HepG2 (cell line): ENCODE results near the gene FGGY. TPM values are rescaled to one million over a fixed set of nuclear protein-coding genes. Genes with fewer than 3 reads are reported as not detected.

ENCODE experiments used
- ADNP ChIP-seq: sonication (generic); formaldehyde crosslinking; IDR thresholded peaks from 2 replicates; pipeline ENCODE4 v1.4.0; 2020; ENCODE audit warnings: missing genetic modification reagents
- AGO1 ChIP-seq: fragments of 200-400 bp; formaldehyde crosslinking; IDR thresholded peaks from 2 replicates; pipeline ENCODE4 v1.6.1; 2017; ENCODE audit warnings: mild to moderate bottlenecking, low read depth, low read length, moderate library complexity; ENCODE audit not compliant: poor library complexity, severe bottlenecking
- ARHGAP35 ChIP-seq: sonication (generic); formaldehyde crosslinking; IDR thresholded peaks from 2 replicates; pipeline ENCODE4 v1.9.0; 2022; ENCODE audit warnings: mild to moderate bottlenecking, inconsistent platforms, moderate library complexity, missing genetic modification reagents, borderline replicate concordance
- BORCS8-MEF2B ChIP-seq: sonication (generic); formaldehyde crosslinking; IDR thresholded peaks from 2 replicates; pipeline ENCODE4 v1.8.0; 2022; ENCODE audit warnings: mild to moderate bottlenecking, missing genetic modification reagents
- HOXA5 ChIP-seq: sonication (generic); formaldehyde crosslinking; IDR thresholded peaks from 2 replicates; pipeline ENCODE4 v1.4.0; 2020; ENCODE audit warnings: missing genetic modification reagents
- REXO4 ChIP-seq: sonication (generic); formaldehyde crosslinking; IDR thresholded peaks from 2 replicates; pipeline ENCODE4 v1.8.0; 2022; ENCODE audit warnings: missing genetic modification reagents, mild to moderate bottlenecking, borderline replicate concordance
- SNAI1 ChIP-seq: sonication (generic); formaldehyde crosslinking; IDR thresholded peaks from 2 replicates; pipeline ENCODE4 v1.5.0; 2020; ENCODE audit warnings: mild to moderate bottlenecking, missing genetic modification reagents, borderline replicate concordance
- TOE1 ChIP-seq: sonication (generic); formaldehyde crosslinking; IDR thresholded peaks from 2 replicates; pipeline ENCODE4 v1.4.0; 2020; ENCODE audit warnings: mild to moderate bottlenecking, missing genetic modification reagents
- YEATS4 ChIP-seq: sonication (generic); formaldehyde crosslinking; IDR thresholded peaks from 2 replicates; pipeline ENCODE4 v1.4.0; 2020; ENCODE audit warnings: missing genetic modification reagents, borderline replicate concordance
- ZFYVE20 ChIP-seq: sonication (generic); formaldehyde crosslinking; IDR thresholded peaks from 2 replicates; pipeline ENCODE4 v1.8.0; 2023; ENCODE audit warnings: low read depth, mild to moderate bottlenecking, moderate library complexity, missing genetic modification reagents, borderline replicate concordance
- ZNF136 ChIP-seq: sonication (generic); formaldehyde crosslinking; IDR thresholded peaks from 2 replicates; pipeline ENCODE4 v1.8.1; 2022; ENCODE audit warnings: low read depth, mild to moderate bottlenecking, moderate library complexity, missing genetic modification reagents
- ZNF253 ChIP-seq: sonication (generic); formaldehyde crosslinking; IDR thresholded peaks from 2 replicates; pipeline ENCODE4 v1.8.0; 2022; ENCODE audit warnings: mild to moderate bottlenecking, missing genetic modification reagents, borderline replicate concordance
- polyA plus RNA-seq, 8 experiments: library from polyadenylated mRNA; depleted of rRNA in 3 of 8; stranded (reverse) in 7 of 8; unstranded in 1 of 8; fragments of >200 nt; fragmentation: Illumina TruSeq in 4 of 8; extraction: Trizol in 4 of 8; gene quantifications; 2 replicates each; pipeline versions ENCODE4 v1.2.1 to v1.2.3, GENCODE V29; 2011 to 2016; ENCODE audit warnings: low read depth in 4 of 8, missing spikeins in 1 of 8, mixed read lengths in 1 of 8; ENCODE audit not compliant: insufficient read depth in 1 of 8
- total RNA-seq, 5 experiments: library from RNA; depleted of rRNA; stranded (reverse); fragments of >200 nt; fragmentation: Illumina TruSeq; extraction: Trizol; gene quantifications; 2 replicates each; pipeline ENCODE4 v1.2.3, GENCODE V29; 2016; ENCODE audit warnings: low read depth in 1 of 5
- TF ChIP-seq, protein P1 (sequence below): sonication (generic); formaldehyde crosslinking; conservative IDR thresholded peaks from 2 replicates; pipeline ENCODE4 v1.4.0; 2020; ENCODE audit warnings: missing genetic modification reagents
- TF ChIP-seq, protein P2 (sequence below): sonication (generic); formaldehyde crosslinking; conservative IDR thresholded peaks from 2 replicates; pipeline ENCODE4 v1.8.0; 2022; ENCODE audit warnings: low read depth, missing genetic modification reagents
- TF ChIP-seq, protein P3 (sequence below): sonication (generic); formaldehyde crosslinking; IDR thresholded peaks from 2 replicates; pipeline ENCODE4 v1.4.0; 2020; ENCODE audit warnings: missing genetic modification reagents
- TF ChIP-seq, protein P4 (sequence below): sonication (generic); formaldehyde crosslinking; IDR thresholded peaks from 2 replicates; pipeline ENCODE4 v1.5.1; 2020; ENCODE audit warnings: mild to moderate bottlenecking, missing genetic modification reagents, borderline replicate concordance
- TF ChIP-seq, protein P5 (sequence below): sonication (generic); formaldehyde crosslinking; conservative IDR thresholded peaks from 2 replicates; pipeline ENCODE4 v1.5.0; 2020; ENCODE audit warnings: missing genetic modification reagents

Gene FGGY
- total and polyA plus RNA-seq, 2 of the 13 experiments (the other 11 are each of a cell fraction or from before 2014, with no cell fraction given), result 15.7 to 27.5 TPM

DNA sequence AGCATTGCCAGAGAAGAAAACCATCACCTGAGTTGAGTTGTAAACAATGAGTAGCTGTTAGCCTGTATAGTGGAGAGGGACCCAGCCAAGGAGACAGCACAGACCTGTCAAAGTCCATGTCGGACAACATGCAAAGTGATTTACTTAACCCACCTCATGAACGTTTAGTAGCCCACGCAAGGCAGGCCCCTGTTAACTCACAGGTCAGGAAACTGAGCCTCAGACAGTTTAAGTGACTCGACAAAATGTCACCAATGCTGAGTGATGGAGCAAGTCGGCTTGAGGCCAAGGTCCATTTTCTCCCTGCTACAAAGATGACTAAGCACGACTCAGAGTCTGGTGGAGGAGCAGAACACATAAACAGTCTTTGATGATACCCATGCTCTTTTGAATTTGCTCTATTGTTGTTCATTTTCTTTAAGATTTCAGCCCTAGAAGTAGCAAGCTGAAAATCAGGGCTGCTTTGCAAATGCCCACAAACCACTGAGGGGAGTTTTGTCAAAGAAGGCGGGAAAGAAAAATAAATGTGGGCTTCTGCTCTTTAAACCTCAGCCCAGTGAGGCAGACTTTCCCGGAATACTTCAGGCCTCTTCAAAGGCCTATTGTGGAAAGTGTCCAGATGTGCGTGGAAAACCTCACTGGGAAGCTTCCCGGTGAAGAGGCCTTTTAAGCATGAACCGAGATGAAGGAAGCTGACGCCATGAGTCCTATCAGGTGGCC lies 434.0 kb downstream of the FGGY start (continued):
- no peak for TF ChIP-seq ZFYVE20 (CRISPR knock-in tag)
- TF ChIP-seq, protein P1, sequence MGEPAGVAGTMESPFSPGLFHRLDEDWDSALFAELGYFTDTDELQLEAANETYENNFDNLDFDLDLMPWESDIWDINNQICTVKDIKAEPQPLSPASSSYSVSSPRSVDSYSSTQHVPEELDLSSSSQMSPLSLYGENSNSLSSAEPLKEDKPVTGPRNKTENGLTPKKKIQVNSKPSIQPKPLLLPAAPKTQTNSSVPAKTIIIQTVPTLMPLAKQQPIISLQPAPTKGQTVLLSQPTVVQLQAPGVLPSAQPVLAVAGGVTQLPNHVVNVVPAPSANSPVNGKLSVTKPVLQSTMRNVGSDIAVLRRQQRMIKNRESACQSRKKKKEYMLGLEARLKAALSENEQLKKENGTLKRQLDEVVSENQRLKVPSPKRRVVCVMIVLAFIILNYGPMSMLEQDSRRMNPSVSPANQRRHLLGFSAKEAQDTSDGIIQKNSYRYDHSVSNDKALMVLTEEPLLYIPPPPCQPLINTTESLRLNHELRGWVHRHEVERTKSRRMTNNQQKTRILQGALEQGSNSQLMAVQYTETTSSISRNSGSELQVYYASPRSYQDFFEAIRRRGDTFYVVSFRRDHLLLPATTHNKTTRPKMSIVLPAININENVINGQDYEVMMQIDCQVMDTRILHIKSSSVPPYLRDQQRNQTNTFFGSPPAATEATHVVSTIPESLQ (CRISPR knock-in tag), result no peak
- TF ChIP-seq REXO4 (CRISPR knock-in tag), result no peak
- no peak for TF ChIP-seq ADNP (CRISPR knock-in tag)
- TF ChIP-seq ARHGAP35 (CRISPR knock-in tag), result no peak
- TF ChIP-seq ZNF136 (CRISPR knock-in tag), result no peak
- TF ChIP-seq, protein P2, sequence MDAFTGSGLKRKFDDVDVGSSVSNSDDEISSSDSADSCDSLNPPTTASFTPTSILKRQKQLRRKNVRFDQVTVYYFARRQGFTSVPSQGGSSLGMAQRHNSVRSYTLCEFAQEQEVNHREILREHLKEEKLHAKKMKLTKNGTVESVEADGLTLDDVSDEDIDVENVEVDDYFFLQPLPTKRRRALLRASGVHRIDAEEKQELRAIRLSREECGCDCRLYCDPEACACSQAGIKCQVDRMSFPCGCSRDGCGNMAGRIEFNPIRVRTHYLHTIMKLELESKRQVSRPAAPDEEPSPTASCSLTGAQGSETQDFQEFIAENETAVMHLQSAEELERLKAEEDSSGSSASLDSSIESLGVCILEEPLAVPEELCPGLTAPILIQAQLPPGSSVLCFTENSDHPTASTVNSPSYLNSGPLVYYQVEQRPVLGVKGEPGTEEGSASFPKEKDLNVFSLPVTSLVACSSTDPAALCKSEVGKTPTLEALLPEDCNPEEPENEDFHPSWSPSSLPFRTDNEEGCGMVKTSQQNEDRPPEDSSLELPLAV (CRISPR knock-in tag), result no peak
- no peak for TF ChIP-seq HOXA5 (CRISPR knock-in tag)
- no peak for TF ChIP-seq AGO1
- no peak for TF ChIP-seq YEATS4 (CRISPR knock-in tag)
- no peak for TF ChIP-seq SNAI1
- TF ChIP-seq ZNF253 (CRISPR knock-in tag), result no peak
- no peak for TF ChIP-seq BORCS8-MEF2B (CRISPR knock-in tag)
- TF ChIP-seq, protein P3, sequence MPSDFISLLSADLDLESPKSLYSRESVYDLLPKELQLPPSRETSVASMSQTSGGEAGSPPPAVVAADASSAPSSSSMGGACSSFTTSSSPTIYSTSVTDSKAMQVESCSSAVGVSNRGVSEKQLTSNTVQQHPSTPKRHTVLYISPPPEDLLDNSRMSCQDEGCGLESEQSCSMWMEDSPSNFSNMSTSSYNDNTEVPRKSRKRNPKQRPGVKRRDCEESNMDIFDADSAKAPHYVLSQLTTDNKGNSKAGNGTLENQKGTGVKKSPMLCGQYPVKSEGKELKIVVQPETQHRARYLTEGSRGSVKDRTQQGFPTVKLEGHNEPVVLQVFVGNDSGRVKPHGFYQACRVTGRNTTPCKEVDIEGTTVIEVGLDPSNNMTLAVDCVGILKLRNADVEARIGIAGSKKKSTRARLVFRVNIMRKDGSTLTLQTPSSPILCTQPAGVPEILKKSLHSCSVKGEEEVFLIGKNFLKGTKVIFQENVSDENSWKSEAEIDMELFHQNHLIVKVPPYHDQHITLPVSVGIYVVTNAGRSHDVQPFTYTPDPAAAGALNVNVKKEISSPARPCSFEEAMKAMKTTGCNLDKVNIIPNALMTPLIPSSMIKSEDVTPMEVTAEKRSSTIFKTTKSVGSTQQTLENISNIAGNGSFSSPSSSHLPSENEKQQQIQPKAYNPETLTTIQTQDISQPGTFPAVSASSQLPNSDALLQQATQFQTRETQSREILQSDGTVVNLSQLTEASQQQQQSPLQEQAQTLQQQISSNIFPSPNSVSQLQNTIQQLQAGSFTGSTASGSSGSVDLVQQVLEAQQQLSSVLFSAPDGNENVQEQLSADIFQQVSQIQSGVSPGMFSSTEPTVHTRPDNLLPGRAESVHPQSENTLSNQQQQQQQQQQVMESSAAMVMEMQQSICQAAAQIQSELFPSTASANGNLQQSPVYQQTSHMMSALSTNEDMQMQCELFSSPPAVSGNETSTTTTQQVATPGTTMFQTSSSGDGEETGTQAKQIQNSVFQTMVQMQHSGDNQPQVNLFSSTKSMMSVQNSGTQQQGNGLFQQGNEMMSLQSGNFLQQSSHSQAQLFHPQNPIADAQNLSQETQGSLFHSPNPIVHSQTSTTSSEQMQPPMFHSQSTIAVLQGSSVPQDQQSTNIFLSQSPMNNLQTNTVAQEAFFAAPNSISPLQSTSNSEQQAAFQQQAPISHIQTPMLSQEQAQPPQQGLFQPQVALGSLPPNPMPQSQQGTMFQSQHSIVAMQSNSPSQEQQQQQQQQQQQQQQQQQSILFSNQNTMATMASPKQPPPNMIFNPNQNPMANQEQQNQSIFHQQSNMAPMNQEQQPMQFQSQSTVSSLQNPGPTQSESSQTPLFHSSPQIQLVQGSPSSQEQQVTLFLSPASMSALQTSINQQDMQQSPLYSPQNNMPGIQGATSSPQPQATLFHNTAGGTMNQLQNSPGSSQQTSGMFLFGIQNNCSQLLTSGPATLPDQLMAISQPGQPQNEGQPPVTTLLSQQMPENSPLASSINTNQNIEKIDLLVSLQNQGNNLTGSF (CRISPR knock-in tag), result no peak
- TF ChIP-seq, protein P4, sequence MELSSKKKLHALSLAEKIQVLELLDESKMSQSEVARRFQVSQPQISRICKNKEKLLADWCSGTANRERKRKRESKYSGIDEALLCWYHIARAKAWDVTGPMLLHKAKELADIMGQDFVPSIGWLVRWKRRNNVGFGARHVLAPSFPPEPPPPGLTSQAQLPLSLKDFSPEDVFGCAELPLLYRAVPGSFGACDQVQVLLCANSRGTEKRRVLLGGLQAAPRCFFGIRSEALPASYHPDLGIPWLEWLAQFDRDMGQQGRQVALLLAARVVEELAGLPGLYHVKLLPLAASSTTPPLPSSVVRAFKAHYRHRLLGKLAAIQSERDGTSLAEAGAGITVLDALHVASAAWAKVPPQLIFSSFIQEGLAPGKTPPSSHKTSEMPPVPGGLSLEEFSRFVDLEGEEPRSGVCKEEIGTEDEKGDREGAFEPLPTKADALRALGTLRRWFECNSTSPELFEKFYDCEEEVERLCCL (CRISPR knock-in tag), result no peak
- no peak for TF ChIP-seq TOE1 (CRISPR knock-in tag)
- TF ChIP-seq, protein P5, sequence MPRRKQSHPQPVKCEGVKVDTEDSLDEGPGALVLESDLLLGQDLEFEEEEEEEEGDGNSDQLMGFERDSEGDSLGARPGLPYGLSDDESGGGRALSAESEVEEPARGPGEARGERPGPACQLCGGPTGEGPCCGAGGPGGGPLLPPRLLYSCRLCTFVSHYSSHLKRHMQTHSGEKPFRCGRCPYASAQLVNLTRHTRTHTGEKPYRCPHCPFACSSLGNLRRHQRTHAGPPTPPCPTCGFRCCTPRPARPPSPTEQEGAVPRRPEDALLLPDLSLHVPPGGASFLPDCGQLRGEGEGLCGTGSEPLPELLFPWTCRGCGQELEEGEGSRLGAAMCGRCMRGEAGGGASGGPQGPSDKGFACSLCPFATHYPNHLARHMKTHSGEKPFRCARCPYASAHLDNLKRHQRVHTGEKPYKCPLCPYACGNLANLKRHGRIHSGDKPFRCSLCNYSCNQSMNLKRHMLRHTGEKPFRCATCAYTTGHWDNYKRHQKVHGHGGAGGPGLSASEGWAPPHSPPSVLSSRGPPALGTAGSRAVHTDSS (CRISPR knock-in tag), result no peak
